Esophagus muscularis mucosa (tissue), 4 donors: ENCODE data around the gene AGAP1. TPM values are rescaled to one million over a fixed set of nuclear protein-coding genes. Genes with fewer than 3 reads are reported as not detected.

ENCODE experiments used
- DNase-seq: peaks from one replicate; pipeline ENCODE4 v3.0.0-alpha.2; 2017; ENCODE audit errors: extremely low spot score
- H3K27ac ChIP-seq, 4 donors: fragments of 200-600 bp; sonication (generic); replicated peaks in 1 of 4; 1 replicate in 3 of 4; 2 replicates in 1 of 4; pipeline ENCODE4 v1.5.1; 2016 to 2019; ENCODE audit warnings: mild to moderate bottlenecking in 1 of 4
- H3K27me3 ChIP-seq, 4 donors: fragments of 200-600 bp; sonication (generic); one replicate each; pipeline versions ENCODE4 v1.5.1 to v1.6.0; 2016 to 2019
- H3K36me3 ChIP-seq, 4 donors: fragments of 200-600 bp; sonication (generic); one replicate each; pipeline ENCODE4 v1.5.1; 2016 to 2019
- H3K4me1 ChIP-seq, 4 donors: fragments of 200-600 bp; sonication (generic); one replicate each; pipeline ENCODE4 v1.5.1; 2016 to 2019
- H3K4me3 ChIP-seq, 4 donors: fragments of 200-600 bp; sonication (generic); 1 replicate in 2 of 4; 2 replicates in 2 of 4; pipeline ENCODE4 v1.5.1; 2016 to 2019; ENCODE audit warnings: mild to moderate bottlenecking in 4 of 4, moderate library complexity in 1 of 4
- H3K9me3 ChIP-seq, 4 donors: fragments of 200-600 bp; sonication (generic); 1 replicate in 3 of 4; 2 replicates in 1 of 4; pipeline ENCODE4 v1.5.1; 2016 to 2019
- EP300 ChIP-seq: sonication (generic); formaldehyde crosslinking; IDR thresholded peaks from one replicate; pipeline ENCODE4 v1.6.1; 2017; ENCODE audit warnings: antibody characterized with exemption
- POLR2A ChIP-seq: fragments of 450-650 bp; IDR thresholded peaks from one replicate; pipeline ENCODE4 v1.6.1; 2017; ENCODE audit warnings: antibody characterized with exemption, moderate library complexity, mild to moderate bottlenecking, low read depth
- POLR2AphosphoS5 ChIP-seq, 2 donors: sonication (generic); formaldehyde crosslinking; IDR thresholded peaks; one replicate each; pipeline ENCODE4 v1.6.1; 2017; ENCODE audit warnings: antibody characterized with exemption in 2 of 2
- WGBS: methylation state at CpG from one replicate; pipeline ENCODE4 v1.1.5; 2018; 5-methylcytosine and 5-hydroxymethylcytosine counted together
- intact Hi-C: fragments of 100-400 bp; cut with DNase I; formaldehyde crosslinking; loops from one replicate; pipeline ENCODE4 v1.15.1; 2023
- total RNA-seq, 4 donors: library from RNA; depleted of rRNA; stranded (reverse); fragments of >200 nt; gene quantifications; one replicate each; pipeline versions ENCODE4 v1.1.0 to v1.2.1, GENCODE V29; 2016
- TF ChIP-seq, protein P1 (sequence below), 3 experiments: fragments of 200-600 bp in 2 of 3; fragments of 450-650 bp in 1 of 3; sonication (generic) in 2 of 3; IDR thresholded peaks; one replicate each; pipeline ENCODE4 v1.5.1; 2017 to 2019; ENCODE audit warnings: antibody characterized with exemption in 3 of 3, mild to moderate bottlenecking in 2 of 3, moderate library complexity in 1 of 3

AGAP1 gene
- total RNA-seq, 4 donors from 2014 or later, result 37.9 to 62.4 (median 47.2) TPM

DNA sequence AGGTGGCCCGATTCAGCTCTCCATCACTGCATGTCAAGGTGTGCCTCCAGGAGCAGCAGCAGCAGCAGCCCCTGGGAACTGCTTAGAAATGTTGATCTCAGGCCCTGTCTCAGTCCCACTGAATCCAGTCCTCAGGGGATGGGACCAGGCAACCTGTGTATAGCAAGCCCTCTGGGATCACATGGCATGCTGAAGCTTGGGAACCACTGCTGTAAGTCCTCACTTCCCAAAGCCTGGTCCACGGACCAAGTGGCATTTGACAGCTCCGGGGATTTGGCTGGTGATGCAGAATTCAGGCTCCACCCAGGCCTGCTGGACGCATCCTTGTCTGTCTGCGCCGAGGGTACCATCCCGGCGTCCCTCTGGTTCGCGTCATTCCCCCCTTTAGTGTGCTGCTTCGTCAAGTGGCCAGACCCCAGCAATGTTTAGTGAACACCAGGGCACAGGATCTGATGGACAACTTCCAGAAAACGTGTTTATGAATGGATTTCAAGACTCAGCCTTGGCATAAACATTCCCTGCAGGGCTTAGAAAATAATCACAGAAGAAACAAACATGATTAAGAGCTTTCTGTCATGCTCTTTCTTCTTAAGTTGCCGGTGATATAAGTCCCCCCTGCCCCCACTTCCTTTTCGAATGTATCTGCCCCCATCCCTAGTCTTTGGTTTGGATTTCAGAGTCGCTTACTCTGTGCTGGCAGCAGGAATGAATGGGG is 440.4 kb downstream of the AGAP1 start:
- Histone ChIP-seq H3K27me3 (no peaks in the 10 kb centered on the region), H3K4me3 (no peak overlapping the region), H3K36me3 (peaks cover 17 to 61% (median 34%) of the 10 kb centered on the region in 4 donors), H3K9me3 (peaks cover 0 to 4% (median 0%) of the 10 kb centered on the region in 4 donors), H3K27ac (no peak overlapping the region), H3K4me1 (peaks cover 0 to 3% (median 1%) of the 10 kb centered on the region in 4 donors)
- TF ChIP-seq, protein P1, sequence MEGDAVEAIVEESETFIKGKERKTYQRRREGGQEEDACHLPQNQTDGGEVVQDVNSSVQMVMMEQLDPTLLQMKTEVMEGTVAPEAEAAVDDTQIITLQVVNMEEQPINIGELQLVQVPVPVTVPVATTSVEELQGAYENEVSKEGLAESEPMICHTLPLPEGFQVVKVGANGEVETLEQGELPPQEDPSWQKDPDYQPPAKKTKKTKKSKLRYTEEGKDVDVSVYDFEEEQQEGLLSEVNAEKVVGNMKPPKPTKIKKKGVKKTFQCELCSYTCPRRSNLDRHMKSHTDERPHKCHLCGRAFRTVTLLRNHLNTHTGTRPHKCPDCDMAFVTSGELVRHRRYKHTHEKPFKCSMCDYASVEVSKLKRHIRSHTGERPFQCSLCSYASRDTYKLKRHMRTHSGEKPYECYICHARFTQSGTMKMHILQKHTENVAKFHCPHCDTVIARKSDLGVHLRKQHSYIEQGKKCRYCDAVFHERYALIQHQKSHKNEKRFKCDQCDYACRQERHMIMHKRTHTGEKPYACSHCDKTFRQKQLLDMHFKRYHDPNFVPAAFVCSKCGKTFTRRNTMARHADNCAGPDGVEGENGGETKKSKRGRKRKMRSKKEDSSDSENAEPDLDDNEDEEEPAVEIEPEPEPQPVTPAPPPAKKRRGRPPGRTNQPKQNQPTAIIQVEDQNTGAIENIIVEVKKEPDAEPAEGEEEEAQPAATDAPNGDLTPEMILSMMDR (IDR thresholded peaks at IDR 0.05), result no peak
- TF ChIP-seq POLR2AphosphoS5 (IDR thresholded peaks at IDR 0.05) (no peak), POLR2A (no peak), EP300 (no peak)
- DNase-seq, result no peak
- WGBS, result 73% methylated on average over 10 of the region's 15 CpGs
- intact Hi-C loops, result no loop called here

DNA sequence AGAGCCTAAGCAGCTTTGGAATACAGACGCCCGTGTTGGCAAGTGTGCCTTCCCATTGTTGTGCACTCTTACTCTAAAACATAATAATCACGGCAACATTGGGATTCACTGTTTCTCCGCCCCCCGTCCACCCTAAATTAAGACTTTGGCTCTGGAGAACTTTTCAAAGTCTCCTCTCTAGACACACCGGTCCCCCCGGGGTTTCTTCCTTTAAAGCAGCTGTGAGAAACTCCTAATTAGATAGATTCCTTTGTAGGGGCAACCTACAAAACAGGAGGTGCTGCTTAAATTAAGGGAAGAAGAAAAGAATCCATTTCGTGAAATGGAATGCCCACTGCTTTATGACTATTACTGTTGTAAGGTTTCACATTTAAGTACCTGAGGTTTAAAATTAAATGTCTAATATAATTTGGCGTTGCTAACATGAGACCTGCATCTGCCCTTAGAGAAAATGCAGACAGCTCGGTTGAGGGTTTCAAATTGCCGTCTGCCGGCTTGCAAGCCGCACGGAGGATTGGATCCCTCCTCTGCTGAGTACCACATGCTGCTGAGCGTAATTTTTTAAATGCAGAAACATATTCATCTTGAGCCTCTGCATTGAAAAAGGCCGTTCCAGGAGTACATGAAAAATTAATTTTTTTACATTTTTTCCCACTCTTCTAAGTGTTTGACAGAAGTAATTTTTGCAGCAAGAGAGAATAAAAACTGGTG is 441.1 kb downstream of the AGAP1 start:
- intact Hi-C loops, result no loop called here
- Histone ChIP-seq H3K4me1 (peaks cover 0 to 6% (median 1%) of the 10 kb centered on the region in 4 donors), H3K4me3 (no peak overlapping the region), H3K9me3 (peaks cover 0 to 4% (median 0%) of the 10 kb centered on the region in 4 donors), H3K27ac (no peak overlapping the region), H3K36me3 (peaks cover 17 to 63% (median 34%) of the 10 kb centered on the region in 4 donors), H3K27me3 (no peaks in the 10 kb centered on the region)
- 86% methylated on average over 16 of the region's 16 CpGs for WGBS
- no peak for DNase-seq
- TF ChIP-seq POLR2AphosphoS5 (IDR thresholded peaks at IDR 0.05), result no peak

DNA sequence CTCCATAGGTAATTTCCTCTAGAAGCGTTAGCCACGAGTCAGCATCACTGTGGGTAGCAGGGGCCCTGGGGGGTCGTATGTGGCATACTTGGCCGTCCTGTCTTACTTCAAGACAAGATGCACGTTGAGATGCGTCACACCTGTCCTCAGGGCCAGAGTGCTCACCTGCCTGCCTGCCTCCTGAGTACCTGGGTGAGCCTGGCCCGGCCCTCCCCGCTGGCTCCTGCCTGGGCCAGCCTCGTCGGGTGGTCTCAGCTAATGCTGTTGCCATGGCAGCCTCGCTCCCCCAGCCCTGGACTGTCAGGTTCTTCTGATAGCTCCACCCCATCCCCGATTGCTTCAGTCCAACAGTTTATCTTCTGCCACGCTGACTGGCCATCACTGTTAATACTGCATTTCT is 441.9 kb downstream of the AGAP1 start:
- TF ChIP-seq POLR2A (no peak), EP300 (no peak), POLR2AphosphoS5 (IDR thresholded peaks at IDR 0.05) (no peak)
- TF ChIP-seq, protein P1 (IDR thresholded peaks at IDR 0.05), result no peak
- H3K9me3 ChIP-seq, result peaks cover 0 to 4% (median 0%) of the 10 kb centered on the region in 4 donors
- intact Hi-C loops, result no loop called here
- peaks cover 0 to 13% (median 1%) of the 10 kb centered on the region in 4 donors for H3K4me1 ChIP-seq
- no peak for DNase-seq
- peaks cover 15 to 59% (median 30%) of the 10 kb centered on the region in 4 donors for H3K36me3 ChIP-seq
- no peak overlapping the region for H3K4me3 ChIP-seq
- no peaks in the 10 kb centered on the region for H3K27me3 ChIP-seq
- WGBS, result 91% methylated on average over 13 of the region's 13 CpGs
- no peak overlapping the region for H3K27ac ChIP-seq

DNA sequence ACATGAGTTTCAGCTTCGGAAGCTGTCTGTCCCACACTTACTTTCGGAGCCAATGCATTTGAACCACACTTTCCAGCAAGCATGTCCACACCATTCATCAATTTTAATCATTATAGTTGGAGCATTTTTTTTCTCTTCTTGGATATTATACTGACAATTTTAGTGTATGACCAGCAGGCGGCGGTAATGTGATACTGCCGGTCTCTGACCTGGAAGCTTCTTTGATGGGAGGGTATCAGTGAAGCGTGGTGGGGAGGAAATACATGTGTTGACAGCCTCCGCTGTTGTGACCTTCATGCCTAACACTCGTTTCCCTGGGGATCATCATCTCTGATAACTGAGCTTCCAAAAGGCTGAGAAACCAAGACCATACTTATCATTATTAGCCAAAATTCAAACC is 442.6 kb downstream of the AGAP1 start:
- H3K36me3 ChIP-seq, result peaks cover 10 to 51% (median 23%) of the 10 kb centered on the region in 4 donors

GRCh38 chr2:235937087-235937486 is 443.2 kb downstream of the AGAP1 start:
- H3K9me3 ChIP-seq, result peaks cover 0 to 4% (median 0%) of the 10 kb centered on the region in 4 donors
- peaks cover 4 to 45% (median 17%) of the 10 kb centered on the region in 4 donors for H3K36me3 ChIP-seq
- peaks cover 0 to 13% (median 1%) of the 10 kb centered on the region in 4 donors for H3K4me1 ChIP-seq
- TF ChIP-seq EP300 (no peak), POLR2A (no peak), POLR2AphosphoS5 (IDR thresholded peaks at IDR 0.05) (no peak)
- TF ChIP-seq, protein P1 (IDR thresholded peaks at IDR 0.05), result no peak
- intact Hi-C loops, result no loop called here
- WGBS, result 90% methylated on average over 10 of the region's 10 CpGs
- no peak overlapping the region for H3K27ac ChIP-seq
- no peak for DNase-seq
- H3K4me3 ChIP-seq, result no peak overlapping the region
- no peaks in the 10 kb centered on the region for H3K27me3 ChIP-seq

More for the DNA sequence above, 442.6 kb downstream of the AGAP1 start:
- no peaks in the 10 kb centered on the region for H3K27me3 ChIP-seq
- peaks cover 0 to 13% (median 1%) of the 10 kb centered on the region in 4 donors for H3K4me1 ChIP-seq
- H3K9me3 ChIP-seq, result peaks cover 0 to 4% (median 0%) of the 10 kb centered on the region in 4 donors
- WGBS, result 88% methylated on average over 8 of the region's 8 CpGs
- no peak overlapping the region for H3K27ac ChIP-seq
- intact Hi-C loops, result no loop called here
- TF ChIP-seq, protein P1 (IDR thresholded peaks at IDR 0.05), result peak in 1 of 3 experiments; percentile 12
- no peak for TF ChIP-seq POLR2AphosphoS5 (IDR thresholded peaks at IDR 0.05)
- no peak overlapping the region for H3K4me3 ChIP-seq
- DNase-seq, result no peak
